GM12878 (cell line): ENCODE data around the gene C16orf46. TPM values are rescaled to one million over a fixed set of nuclear protein-coding genes. Genes with fewer than 3 reads are reported as not detected.
"Not testable (repeated sequence)": the region's sequence is repeated elsewhere in the genome, so short reads cannot be mapped to it uniquely, and the experiment has no call there.

Experiments
- ATAC-seq: fragments of 200-7000 bp; cut with Tn5 transposase; 3 replicates; pipeline ENCODE4 v1.9.1; 2020; ENCODE audit warnings: mild to moderate bottlenecking, moderate library complexity
- BruUV-seq: library from RNA; stranded (reverse); fragments of 400-500 nt; replicated peaks from 2 replicates; lab custom pipeline; 2021; lab: Mats Ljungman, UMichigan
- CTCF ChIA-PET: fragments of 300-600 bp; sonication (Branson Sonifier 250); formaldehyde crosslinking; extraction: SDS; loops from one replicate; lab custom pipeline; 2021; ENCODE audit warnings: inconsistent platforms; lab: Yijun Ruan, JAX
- POLR2A ChIA-PET: fragments of 350-600 bp; formaldehyde crosslinking; extraction: SDS; loops from one replicate; lab custom pipeline; 2021; ENCODE audit warnings: inconsistent platforms; lab: Charles Lee
- RAD21 ChIA-PET: fragments of 300-600 bp; sonication (Branson Sonifier 250); formaldehyde crosslinking; loops from one replicate; lab custom pipeline; 2023; ENCODE audit warnings: antibody characterized with exemption; ENCODE audit not compliant: unreplicated experiment; lab: Charles Lee
- SMC1A ChIA-PET: fragments of 300-600 bp; sonication (Branson Sonifier 250); formaldehyde crosslinking; loops from one replicate; lab custom pipeline; 2023; ENCODE audit not compliant: unreplicated experiment, uncharacterized antibody; lab: Charles Lee
- DNase-seq: peaks from one replicate; pipeline ENCODE4 v3.0.0-alpha.2; 2011; ENCODE audit warnings: low read depth, low spot score
- FAIRE-seq: peaks from 3 replicates; lab custom pipeline; 2011; peaks lifted over from hg19 to GRCh38; lab: Jason Lieb, UNC
- H2AFZ ChIP-seq: 2 replicates; pipeline ENCODE4 v1.6.0; 2011; ENCODE audit warnings: low read depth, low read length, control low read depth; ENCODE audit not compliant: control insufficient read depth
- H3K27ac ChIP-seq: 2 replicates; pipeline ENCODE4 v1.5.1; 2011; ENCODE audit warnings: control low read depth; ENCODE audit not compliant: control insufficient read depth, insufficient read depth
- H3K27me3 ChIP-seq, 2 experiments: replicated peaks in 1 of 2; 2 replicates each; pipeline versions ENCODE4 v1.6.0 to v1.6.1; 2011; ENCODE audit warnings: low read length in 1 of 2; ENCODE audit not compliant: control insufficient read depth in 2 of 2, insufficient read depth in 2 of 2
- H3K36me3 ChIP-seq, 2 experiments: 2 replicates each; pipeline ENCODE4 v1.5.1; 2011; ENCODE audit warnings: low read length in 1 of 2; ENCODE audit not compliant: control insufficient read depth in 2 of 2, insufficient read depth in 2 of 2
- H3K4me1 ChIP-seq: 2 replicates; pipeline ENCODE4 v1.6.1; 2011; ENCODE audit warnings: mild to moderate bottlenecking, low read length, moderate library complexity, mixed read lengths; ENCODE audit not compliant: control insufficient read depth, insufficient read depth
- H3K4me2 ChIP-seq: 2 replicates; pipeline ENCODE4 v1.6.0; 2011; ENCODE audit warnings: control low read depth; ENCODE audit not compliant: control insufficient read depth, insufficient read depth
- H3K4me3 ChIP-seq: fragments of 200-600 bp; sonication (generic); 2 replicates; pipeline ENCODE4 v1.5.1; 2016
- H3K79me2 ChIP-seq: 2 replicates; pipeline ENCODE4 v1.6.0; 2011; ENCODE audit warnings: low read length; ENCODE audit not compliant: control insufficient read depth, insufficient read depth
- H3K9ac ChIP-seq: 2 replicates; pipeline ENCODE4 v1.8.0; 2011; ENCODE audit warnings: low read length, control low read depth, mixed read lengths; ENCODE audit not compliant: control insufficient read depth, insufficient read depth
- H3K9me3 ChIP-seq: replicated peaks from 3 replicates; pipeline ENCODE4 v1.5.1; 2011; ENCODE audit warnings: mild to moderate bottlenecking, low read length; ENCODE audit not compliant: control insufficient read depth, insufficient read depth
- H4K20me1 ChIP-seq: 2 replicates; pipeline ENCODE4 v1.6.0; 2011; ENCODE audit not compliant: control insufficient read depth, insufficient read depth
- EZH2 ChIP-seq: IDR thresholded peaks from 2 replicates; pipeline ENCODE4 v1.6.1; 2012; ENCODE audit warnings: low read depth, mild to moderate bottlenecking, control low read depth, inconsistent platforms, low read length, borderline replicate concordance; ENCODE audit not compliant: control insufficient read depth
- NBN ChIP-seq: fragments of 450-650 bp; IDR thresholded peaks from 2 replicates; pipeline ENCODE4 v1.6.1; 2016
- RAD51 ChIP-seq: fragments of 450-650 bp; IDR thresholded peaks from 2 replicates; pipeline ENCODE4 v1.6.1; 2016; ENCODE audit warnings: moderate library complexity, mild to moderate bottlenecking, inconsistent platforms
- WGBS: methylation state at CpG from one replicate; pipeline ENCODE4 v1.1.6; 2016; ENCODE audit warnings: low lambda C conversion rate; ENCODE audit not compliant: insufficient replicate concordance, insufficient coverage; ENCODE audit errors: missing lambda C conversion rate; 5-methylcytosine and 5-hydroxymethylcytosine counted together
- in situ Hi-C: fragments of 300-500 bp; cut with MboI; formaldehyde crosslinking; loops from 9 replicates; pipeline ENCODE4 v1.14.3; 2018; ENCODE audit warnings: mixed read lengths
- intact Hi-C: fragments of 100-400 bp; cut with micrococcal nuclease; formaldehyde crosslinking; loops from one replicate; pipeline ENCODE4 v1.14.2; 2022; ENCODE audit not compliant: unreplicated experiment
- polyA plus RNA-seq, 11 experiments: library from polyadenylated mRNA; depleted of rRNA in 4 of 11; unstranded in 6 of 11; stranded (reverse) in 5 of 11; fragments of >200 nt; fragmentation: Nextera tagmentation in 4 of 11; fragmentation: Illumina TruSeq in 1 of 11; extraction: Ambion mirVana in 4 of 11; extraction: Trizol in 1 of 11; gene quantifications; 1 replicate in 1 of 11; 2 replicates in 10 of 11; pipeline versions ENCODE4 v1.2.1 to v1.2.3, GENCODE V29; 2011 to 2016; ENCODE audit warnings: inconsistent platforms in 2 of 11, missing spikeins in 2 of 11, low read depth in 1 of 11
- total RNA-seq, 4 experiments: library from RNA; depleted of rRNA in 3 of 4; stranded (reverse); fragments of >200 nt in 3 of 4; fragmentation: Illumina TruSeq in 1 of 4; extraction: Trizol in 1 of 4; gene quantifications; 2 replicates each; pipeline versions ENCODE4 v1.2.1 to v1.2.3, GENCODE V29; 2013 to 2021
- TF ChIP-seq, protein P1 (sequence below): IDR thresholded peaks from 2 replicates; pipeline ENCODE4 v1.6.1; 2011; ENCODE audit warnings: borderline replicate concordance, low read depth, mild to moderate bottlenecking, moderate library complexity, mixed read lengths, low read length; ENCODE audit not compliant: insufficient read depth; ENCODE audit errors: extremely low read length

The C16orf46 gene
- total and polyA plus RNA-seq, 10 of the 15 experiments (the other 5 are each of a cell fraction or from before 2014, with no cell fraction given) = 0.04 to 0.46 (median 0.14) TPM; not detected in 6

GRCh38 chr16:81116285-81116684 is 39.2 kb upstream of the C16orf46 start:
- ChIA-PET POLR2A (no interaction called here), CTCF (interaction anchor here (1.2 kb wide), 1 partner anchor 89 kb away, joined by 5 read pairs; no protein-coding TSS in a partner anchor), SMC1A (no interaction called here), RAD21 (no interaction called here)
- no peaks in the 10 kb centered on the region for H3K79me2 ChIP-seq
- no peak overlapping the region for H2AFZ ChIP-seq
- no peak overlapping the region for H3K4me2 ChIP-seq
- H3K9me3 ChIP-seq = no peaks in the 10 kb centered on the region
- no peak overlapping the region for H3K4me3 ChIP-seq
- no peak for DNase-seq
- in situ Hi-C loops (no loop called here), intact Hi-C loops (no loop called here)
- H4K20me1 ChIP-seq = no peaks in the 10 kb centered on the region
- WGBS = 58% methylated on average over 9 of the region's 9 CpGs
- TF ChIP-seq, protein P1, sequence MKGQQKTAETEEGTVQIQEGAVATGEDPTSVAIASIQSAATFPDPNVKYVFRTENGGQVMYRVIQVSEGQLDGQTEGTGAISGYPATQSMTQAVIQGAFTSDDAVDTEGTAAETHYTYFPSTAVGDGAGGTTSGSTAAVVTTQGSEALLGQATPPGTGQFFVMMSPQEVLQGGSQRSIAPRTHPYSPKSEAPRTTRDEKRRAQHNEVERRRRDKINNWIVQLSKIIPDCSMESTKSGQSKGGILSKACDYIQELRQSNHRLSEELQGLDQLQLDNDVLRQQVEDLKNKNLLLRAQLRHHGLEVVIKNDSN = peak; percentile 25
- 0 out of 2 replicates have a peak, but pooled peaks have one; percentile 25 for TF ChIP-seq RAD51
- no peak for TF ChIP-seq EZH2
- H3K36me3 ChIP-seq = no peaks in the 10 kb centered on the region
- no TSS peak for BruUV-seq
- H3K27ac ChIP-seq = no peak overlapping the region
- no peak for ATAC-seq
- no peaks in the 10 kb centered on the region; a peak in 1 of 4 replicates for H3K27me3 ChIP-seq
- H3K9ac ChIP-seq = no peak overlapping the region
- no peaks in the 10 kb centered on the region for H3K4me1 ChIP-seq
- no peak for FAIRE-seq

GRCh38 chr16:81112453-81112852 is 35.4 kb upstream of the C16orf46 start:
- ChIA-PET POLR2A (no interaction called here), CTCF (no interaction called here), RAD21 (no interaction called here), SMC1A (no interaction called here)
- Histone ChIP-seq H4K20me1 (no peaks in the 10 kb centered on the region), H3K4me2 (no peak overlapping the region), H3K27ac (no peak overlapping the region), H3K27me3 (no peaks in the 10 kb centered on the region; a peak in 1 of 4 replicates), H2AFZ (no peak overlapping the region), H3K9ac (no peak overlapping the region), H3K4me3 (no peak overlapping the region), H3K9me3 (no peaks in the 10 kb centered on the region), H3K36me3 (no peaks in the 10 kb centered on the region), H3K4me1 (no peaks in the 10 kb centered on the region), H3K79me2 (no peaks in the 10 kb centered on the region)
- TF ChIP-seq NBN = no peak
- in situ Hi-C loops = no loop called here
- FAIRE-seq = no peak
- ATAC-seq = no peak
- intact Hi-C loops = no loop called here
- no TSS peak for BruUV-seq
- 66% methylated on average over 4 of the region's 4 CpGs for WGBS
- no peak for DNase-seq

- SMC1A ChIA-PET, H3K4me1 ChIP-seq, FAIRE-seq, in situ Hi-C loops, intact Hi-C loops, DNase-seq, H3K9ac ChIP-seq, H4K20me1 ChIP-seq, ATAC-seq, H3K27me3 ChIP-seq, H3K4me3 ChIP-seq, H3K9me3 ChIP-seq, CTCF ChIA-PET, H3K36me3 ChIP-seq, RAD21 ChIA-PET, H3K4me2 ChIP-seq, H3K79me2 ChIP-seq, H2AFZ ChIP-seq, BruUV-seq, POLR2A ChIA-PET, H3K27ac ChIP-seq: not testable (repeated sequence)
- WGBS = 65% methylated on average over 6 of the region's 6 CpGs
Measured at GRCh38 chr16:81109274-81109673, 32.2 kb upstream of the C16orf46 start.
